ENCODE data around the gene OR2B6. TPM values are rescaled to one million over a fixed set of nuclear protein-coding genes. Genes with fewer than 3 reads are reported as not detected.

OR2B6 gene
- total RNA-seq (2022; extraction: Qiagen RNA extraction): 0.15 to 0.31 TPM (median 0.18 TPM) in 3 of 5 replicates, not detected in the others

GRCh38 chr6:27956941-27957340 is at the start of gene OR2B6:
TSS of gene OR2B6 (plus strand) at chr6:27957241. CDS start at chr6:27957241, 0 bp downstream.

GRCh38 chr6:27911956-27912446 is 45.0 kb upstream of the OR2B6 start, which contains the start of gene OR2B2:
TSS of gene OR2B2 (minus strand) at chr6:27912396. CDS start at chr6:27912319, 77 bp downstream.

Other genes starting within 250 kb of the OR2B6 start
- not detected in 5 replicates for gene OR2B2, start 44.8 kb upstream of the OR2B6 start, total RNA-seq (2022; extraction: Qiagen RNA extraction)
- gene ZNF165, start 123.3 kb downstream of the OR2B6 start, total RNA-seq (2022; extraction: Qiagen RNA extraction): 0.74 to 1.1 TPM (median 0.86 TPM) in 5 replicates
- 3.1 to 5.4 TPM (median 4.2 TPM) in 5 replicates for gene ZSCAN16, start 167.4 kb downstream of the OR2B6 start, total RNA-seq (2022; extraction: Qiagen RNA extraction)
- 3.5 to 5.9 TPM (median 5.0 TPM) in 5 replicates for gene ZKSCAN8, start 184.6 kb downstream of the OR2B6 start, total RNA-seq (2022; extraction: Qiagen RNA extraction)